HCT116 (cell line): Measurements from ENCODE around the gene SOCS7. TPM values are rescaled to one million over a fixed set of nuclear protein-coding genes. Genes with fewer than 3 reads are reported as not detected.

Experiments
- ATAC-seq: fragments of 200-7000 bp; cut with Tn5 transposase; 2 replicates; pipeline ENCODE4 v1.9.1; 2020; ENCODE audit warnings: mild to moderate bottlenecking, moderate library complexity
- BruUV-seq: library from RNA; stranded (reverse); fragments of 400-500 nt; replicated peaks from 2 replicates; lab custom pipeline; 2021; lab: Mats Ljungman, UMichigan
- CTCF ChIA-PET: fragments of 300-600 bp; sonication (Branson Sonifier 250); formaldehyde crosslinking; loops from one replicate; lab custom pipeline; 2021; ENCODE audit warnings: antibody characterized with exemption; lab: Charles Lee
- POLR2A ChIA-PET: fragments of 300-600, 350-600 bp; sonication (Branson Sonifier 250); formaldehyde crosslinking; loops from one replicate; lab custom pipeline; 2021; ENCODE audit warnings: antibody characterized with exemption; lab: Charles Lee
- RAD21 ChIA-PET, 2 experiments: fragments of 300-600 bp; sonication (Branson Sonifier 250); formaldehyde crosslinking; loops; one replicate each; lab custom pipeline; 2023; ENCODE audit warnings: low total read pairs in 2 of 2; ENCODE audit not compliant: uncharacterized antibody in 2 of 2, unreplicated experiment in 2 of 2, low non-redundant PET in 1 of 2; lab: Charles Lee
- DNase-seq: peaks from one replicate; pipeline ENCODE4 v3.0.0-alpha.2; 2010; ENCODE audit warnings: low read depth, low spot score
- H2AFZ ChIP-seq: fragments of 200-600 bp; shearing (Covaris generic), sonication (generic); 2 replicates; pipeline ENCODE4 v1.6.1; 2017; ENCODE audit warnings: low read depth, mixed run types, mixed read lengths, antibody characterized with exemption, low read length; ENCODE audit not compliant: poor library complexity, severe bottlenecking
- H3K27ac ChIP-seq: 2 replicates; pipeline ENCODE4 v1.5.1; 2012; ENCODE audit warnings: low read depth, low read length
- H3K27me3 ChIP-seq: fragments of 200-600 bp; sonication (generic); 2 replicates; pipeline ENCODE4 v1.6.1; 2016; ENCODE audit warnings: mixed run types, low read length, mixed read lengths; ENCODE audit not compliant: insufficient read depth
- H3K36me3 ChIP-seq, 2 experiments: fragments of 200-500 bp in 1 of 2; fragments of 200-600 bp in 1 of 2; sonication (Bioruptor generic) in 1 of 2; sonication (generic) in 1 of 2; 2 replicates each; pipeline versions ENCODE4 v1.5.1 to v1.6.1; 2014 to 2016; ENCODE audit warnings: low read length in 2 of 2, inconsistent platforms in 1 of 2, mixed read lengths in 1 of 2, mixed run types in 1 of 2; ENCODE audit not compliant: insufficient read depth in 2 of 2, control insufficient read depth in 1 of 2
- H3K4me1 ChIP-seq, 2 experiments: fragments of 200-600 bp in 1 of 2; sonication (generic) in 1 of 2; 2 replicates each; pipeline versions ENCODE4 v1.5.1 to v1.6.1; 2012 to 2017; ENCODE audit warnings: low read length in 2 of 2, inconsistent platforms in 1 of 2, mild to moderate bottlenecking in 1 of 2, mixed read lengths in 1 of 2, mixed run types in 1 of 2, moderate library complexity in 1 of 2; ENCODE audit not compliant: insufficient read depth in 2 of 2, control insufficient read depth in 1 of 2
- H3K4me2 ChIP-seq: fragments of 200-600 bp; sonication (generic); 2 replicates; pipeline ENCODE4 v1.6.1; 2017; ENCODE audit warnings: mixed run types, low read length, mixed read lengths
- H3K4me3 ChIP-seq, 2 experiments: fragments of 200-600 bp in 1 of 2; sonication (generic) in 1 of 2; replicated peaks in 1 of 2; 2 replicates each; pipeline ENCODE4 v1.5.1; 2011 to 2016; ENCODE audit warnings: low read length in 2 of 2, control low read depth in 1 of 2, low read depth in 1 of 2, mild to moderate bottlenecking in 1 of 2, mixed read lengths in 1 of 2, mixed run types in 1 of 2
- H3K79me2 ChIP-seq: fragments of 200-600 bp; sonication (generic); 2 replicates; pipeline ENCODE4 v1.6.1; 2017; ENCODE audit warnings: mild to moderate bottlenecking, mixed run types, low read length, moderate library complexity, mixed read lengths; ENCODE audit not compliant: insufficient read depth
- H3K9ac ChIP-seq: fragments of 200-600 bp; sonication (generic); 2 replicates; pipeline ENCODE4 v1.6.1; 2016; ENCODE audit warnings: low read length, mixed read lengths
- H3K9me2 ChIP-seq: fragments of 200-600 bp; sonication (generic), shearing (Covaris generic); 2 replicates; pipeline ENCODE4 v1.6.1; 2017; ENCODE audit warnings: mixed run types, mild to moderate bottlenecking, moderate library complexity; ENCODE audit not compliant: insufficient read depth
- H3K9me3 ChIP-seq, 2 experiments: fragments of 200-500 bp in 1 of 2; fragments of 200-600 bp in 1 of 2; sonication (Bioruptor generic) in 1 of 2; sonication (generic) in 1 of 2; 2 replicates each; pipeline ENCODE4 v1.6.1; 2014 to 2017; ENCODE audit warnings: low read length in 2 of 2, mixed read lengths in 2 of 2, inconsistent platforms in 1 of 2, low read depth in 1 of 2, mild to moderate bottlenecking in 1 of 2, mixed run types in 1 of 2, moderate library complexity in 1 of 2; ENCODE audit not compliant: control insufficient read depth in 1 of 2, insufficient read depth in 1 of 2
- H4K20me1 ChIP-seq: fragments of 200-600 bp; sonication (generic), shearing (Covaris generic); 2 replicates; pipeline ENCODE4 v1.6.1; 2017; ENCODE audit warnings: mixed run types, mild to moderate bottlenecking, moderate library complexity; ENCODE audit not compliant: insufficient read depth
- CBX3 ChIP-seq: IDR thresholded peaks from 2 replicates; pipeline ENCODE4 v1.6.1; 2012; ENCODE audit warnings: low read depth
- CTCF ChIP-seq, 3 experiments: fragments of 200-600 bp in 1 of 3; sonication (generic) in 1 of 3; IDR thresholded peaks in 2 of 3; conservative IDR thresholded peaks in 1 of 3; 2 replicates each; pipeline ENCODE4 v1.5.1; 2012 to 2017; ENCODE audit warnings: low read depth in 2 of 3, low read length in 2 of 3, antibody characterized with exemption in 1 of 3, borderline replicate concordance in 1 of 3, control low read depth in 1 of 3, mild to moderate bottlenecking in 1 of 3, mixed read lengths in 1 of 3, mixed run types in 1 of 3, moderate library complexity in 1 of 3; ENCODE audit not compliant: insufficient read depth in 1 of 3
- EGR1 ChIP-seq: IDR thresholded peaks from 2 replicates; pipeline ENCODE4 v1.6.1; 2012; ENCODE audit warnings: low read depth
- ELF1 ChIP-seq: IDR thresholded peaks from 2 replicates; pipeline ENCODE4 v1.6.1; 2012; ENCODE audit warnings: low read depth, borderline replicate concordance
- EZH2 ChIP-seq: fragments of 200-600 bp; sonication (generic); IDR thresholded peaks from 2 replicates; pipeline ENCODE4 v1.6.1; 2017; ENCODE audit warnings: antibody characterized with exemption, mixed run types
- EZH2phosphoT487 ChIP-seq: fragments of 200-600 bp; IDR thresholded peaks from 2 replicates; pipeline ENCODE4 v1.6.1; 2018; ENCODE audit warnings: antibody characterized with exemption, borderline replicate concordance
- FOSL1 ChIP-seq: IDR thresholded peaks from 2 replicates; pipeline ENCODE4 v1.6.1; 2012; ENCODE audit warnings: low read depth
- SIN3A ChIP-seq: IDR thresholded peaks from 2 replicates; pipeline ENCODE4 v1.6.1; 2012; ENCODE audit warnings: low read depth
- SP1 ChIP-seq: IDR thresholded peaks from 2 replicates; pipeline ENCODE4 v1.6.1; 2012; ENCODE audit warnings: low read depth
- SRF ChIP-seq: IDR thresholded peaks from 2 replicates; pipeline ENCODE4 v1.6.1; 2012; ENCODE audit warnings: low read depth
- YY1 ChIP-seq: IDR thresholded peaks from 2 replicates; pipeline ENCODE4 v1.6.1; 2011; ENCODE audit warnings: low read length, low read depth, moderate library complexity, mild to moderate bottlenecking; ENCODE audit not compliant: insufficient replicate concordance; ENCODE audit errors: extremely low read depth
- intact Hi-C: fragments of 100-400 bp; cut with micrococcal nuclease; formaldehyde crosslinking; loops from 2 replicates; pipeline ENCODE4 v1.10.0; 2022
- total RNA-seq: library from RNA; stranded (reverse); gene quantifications from one replicate; pipeline ENCODE4 v1.2.1, GENCODE V29; 2021; ENCODE audit not compliant: unreplicated experiment
- TF ChIP-seq, protein P1 (sequence below): IDR thresholded peaks from 2 replicates; pipeline ENCODE4 v1.6.1; 2011; ENCODE audit warnings: mild to moderate bottlenecking, low read length, moderate library complexity; ENCODE audit not compliant: insufficient replicate concordance; ENCODE audit errors: extremely low read depth
- TF ChIP-seq, protein P2 (sequence below): IDR thresholded peaks from 2 replicates; pipeline ENCODE4 v1.6.1; 2012

The SOCS7 gene
- total RNA-seq, 1 experiment from 2014 or later, result 49.9 TPM

DNA sequence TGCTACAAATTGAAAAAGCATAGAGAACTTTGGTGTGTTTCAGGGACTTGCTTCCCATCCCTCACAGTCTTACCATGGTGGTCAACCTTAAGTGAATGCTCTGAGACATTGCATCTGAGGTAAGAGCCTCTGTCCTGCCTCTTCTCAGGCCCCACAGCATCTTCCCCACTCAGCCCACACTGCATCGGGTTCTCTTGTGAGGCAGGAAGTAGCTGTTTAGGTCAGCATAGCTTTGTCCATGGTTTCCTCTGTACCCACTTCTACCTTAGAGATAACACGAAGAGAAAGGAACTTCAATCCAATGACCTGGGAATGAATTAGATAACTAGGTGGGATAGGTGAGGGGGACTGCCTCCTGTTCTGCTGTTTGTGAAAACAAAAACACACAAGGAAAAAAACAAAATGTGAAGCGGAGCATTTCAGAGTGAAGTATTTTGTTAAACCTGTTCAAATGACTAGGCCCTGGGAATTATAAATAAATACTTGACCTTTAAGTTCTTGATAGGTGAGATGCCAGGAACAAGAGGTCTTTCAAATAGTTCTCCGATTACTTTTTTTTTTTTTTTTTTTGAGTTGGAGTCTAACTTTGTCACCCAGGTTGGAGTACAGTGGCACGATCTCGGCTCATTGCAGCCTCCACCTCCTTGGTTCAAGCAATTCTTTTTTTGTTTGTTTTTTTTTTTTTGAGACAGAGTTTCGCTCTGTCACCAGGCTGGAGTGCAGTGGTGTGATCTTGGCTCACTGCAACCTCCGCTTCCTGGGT lies 17.7 kb downstream of the SOCS7 start:
- RAD21 ChIA-PET, result no interaction called here
- Histone ChIP-seq H3K27ac (no peak overlapping the region), H3K9me3 (no peaks in the 10 kb centered on the region), H3K27me3 (no peaks in the 10 kb centered on the region), H3K9ac (no peak overlapping the region), H3K4me1 (no peaks in the 10 kb centered on the region), H3K36me3 (peaks cover 16 to 32% of the 10 kb centered on the region in 2 experiments), H3K4me3 (no peak overlapping the region), H3K79me2 (no peaks in the 10 kb centered on the region), H4K20me1 (no peaks in the 10 kb centered on the region), H3K9me2 (no peaks in the 10 kb centered on the region), H2AFZ (no peak overlapping the region), H3K4me2 (no peak overlapping the region)
- no peak for ATAC-seq
- TF ChIP-seq SIN3A (no peak), SRF (no peak), FOSL1 (no peak), EZH2phosphoT487 (no peak), SP1 (no peak), ELF1 (no peak), EGR1 (no peak), CBX3 (no peak), YY1 (no peak), CTCF (IDR thresholded peaks at IDR 0.05 in 2 of 3, conservative IDR thresholded peaks at IDR 0.05 in 1 of 3; ENCODE audit: borderline replicate concordance in 1 of 3, insufficient read depth in 1 of 3, low read depth in 2 of 3, low read length in 2 of 3) (no peak), EZH2 (no peak)
- TF ChIP-seq, protein P1, sequence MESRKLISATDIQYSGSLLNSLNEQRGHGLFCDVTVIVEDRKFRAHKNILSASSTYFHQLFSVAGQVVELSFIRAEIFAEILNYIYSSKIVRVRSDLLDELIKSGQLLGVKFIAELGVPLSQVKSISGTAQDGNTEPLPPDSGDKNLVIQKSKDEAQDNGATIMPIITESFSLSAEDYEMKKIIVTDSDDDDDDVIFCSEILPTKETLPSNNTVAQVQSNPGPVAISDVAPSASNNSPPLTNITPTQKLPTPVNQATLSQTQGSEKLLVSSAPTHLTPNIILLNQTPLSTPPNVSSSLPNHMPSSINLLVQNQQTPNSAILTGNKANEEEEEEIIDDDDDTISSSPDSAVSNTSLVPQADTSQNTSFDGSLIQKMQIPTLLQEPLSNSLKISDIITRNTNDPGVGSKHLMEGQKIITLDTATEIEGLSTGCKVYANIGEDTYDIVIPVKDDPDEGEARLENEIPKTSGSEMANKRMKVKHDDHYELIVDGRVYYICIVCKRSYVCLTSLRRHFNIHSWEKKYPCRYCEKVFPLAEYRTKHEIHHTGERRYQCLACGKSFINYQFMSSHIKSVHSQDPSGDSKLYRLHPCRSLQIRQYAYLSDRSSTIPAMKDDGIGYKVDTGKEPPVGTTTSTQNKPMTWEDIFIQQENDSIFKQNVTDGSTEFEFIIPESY, result no peak
- TF ChIP-seq, protein P2, sequence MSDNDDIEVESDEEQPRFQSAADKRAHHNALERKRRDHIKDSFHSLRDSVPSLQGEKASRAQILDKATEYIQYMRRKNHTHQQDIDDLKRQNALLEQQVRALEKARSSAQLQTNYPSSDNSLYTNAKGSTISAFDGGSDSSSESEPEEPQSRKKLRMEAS, result no peak
- CTCF ChIA-PET, result no interaction called here
- BruUV-seq, result no TSS peak
- no peak for DNase-seq
- intact Hi-C loops, result no loop called here
- POLR2A ChIA-PET, result no interaction called here
